Sigmoid colon (tissue), 7 donors: ENCODE data around the gene ZNF513. TPM values are rescaled to one million over a fixed set of nuclear protein-coding genes. Genes with fewer than 3 reads are reported as not detected.

Experiments used
- DNase-seq: peaks from one replicate; pipeline ENCODE4 v3.0.0-alpha.2; 2019
- H3K27ac ChIP-seq, 4 donors: fragments of 200-600 bp; sonication (generic); one replicate each; pipeline ENCODE4 v1.5.1; 2016 to 2019; ENCODE audit warnings: mild to moderate bottlenecking in 1 of 4
- H3K27me3 ChIP-seq, 3 donors: fragments of 200-600 bp; sonication (generic); one replicate each; pipeline ENCODE4 v1.5.1; 2019; ENCODE audit warnings: mild to moderate bottlenecking in 1 of 3
- H3K36me3 ChIP-seq, 4 donors: fragments of 200-600 bp; sonication (generic); one replicate each; pipeline ENCODE4 v1.5.1; 2016 to 2019
- H3K4me1 ChIP-seq, 4 donors: fragments of 200-600 bp; sonication (generic); one replicate each; pipeline ENCODE4 v1.5.1; 2017 to 2019
- H3K4me3 ChIP-seq, 4 donors: fragments of 200-600 bp; sonication (generic); one replicate each; pipeline ENCODE4 v1.5.1; 2017 to 2019; ENCODE audit warnings: mild to moderate bottlenecking in 2 of 4, moderate library complexity in 1 of 4
- H3K9me3 ChIP-seq, 4 donors: fragments of 200-600 bp in 3 of 4; sonication (generic) in 3 of 4; one replicate each; pipeline versions ENCODE4 v1.5.1 to v1.6.1; 2013 to 2019
- CTCF ChIP-seq, 4 experiments: fragments of 450-650 bp in 3 of 4; fragments of 200-600 bp in 1 of 4; IDR thresholded peaks; one replicate each; pipeline ENCODE4 v1.5.1; 2016 to 2019; ENCODE audit warnings: antibody characterized with exemption in 4 of 4, mild to moderate bottlenecking in 3 of 4, moderate library complexity in 2 of 4
- EP300 ChIP-seq, 4 donors: sonication (generic); formaldehyde crosslinking; IDR thresholded peaks; one replicate each; pipeline ENCODE4 v1.6.1; 2017; ENCODE audit warnings: antibody characterized with exemption in 4 of 4
- POLR2A ChIP-seq, 2 donors: fragments of 450-650 bp; IDR thresholded peaks; one replicate each; pipeline ENCODE4 v1.6.1; 2016; ENCODE audit warnings: antibody characterized with exemption in 2 of 2, mild to moderate bottlenecking in 2 of 2, moderate library complexity in 2 of 2
- POLR2AphosphoS5 ChIP-seq, 4 donors: sonication (generic); formaldehyde crosslinking; IDR thresholded peaks; one replicate each; pipeline ENCODE4 v1.6.1; 2017; ENCODE audit warnings: antibody characterized with exemption in 4 of 4
- WGBS, 2 donors: extraction: QIAGEN DNeasy Blood & Tissue Kit; methylation state at CpG; one replicate each; pipeline ENCODE4 v1.1.7; 2013; 5-methylcytosine and 5-hydroxymethylcytosine counted together
- intact Hi-C: fragments of 100-400 bp; cut with DNase I; formaldehyde crosslinking; loops from one replicate; pipeline ENCODE4 v1.15.1; 2023
- polyA plus RNA-seq, 3 donors: library from polyadenylated mRNA; stranded (reverse); fragments of 200-250 nt; gene quantifications; one replicate each; pipeline ENCODE4 v1.2.3, GENCODE V29; 2013
- total RNA-seq, 4 donors: library from RNA; depleted of rRNA; stranded (reverse); fragments of >200 nt; gene quantifications; one replicate each; pipeline ENCODE4 v1.1.0, GENCODE V29; 2016
- donor health status: healthy with polysubstance abuse.
- donor health status: Bipolar disorder and iron deficiency.
- donor health status: healthy.

ZNF513 gene
- total and polyA plus RNA-seq, 7 donors = 5.0 to 27.5 (median 8.7) TPM

- TF ChIP-seq POLR2A (IDR thresholded peaks at IDR 0.05) (no peak), EP300 (IDR thresholded peaks at IDR 0.05) (no peak)
- intact Hi-C loops = loop anchor here (10.0 kb wide), 1 partner anchor 137 kb away; the partner anchor contains the start of genes ATRAID, CAD and SLC5A6
- Histone ChIP-seq H3K4me3 (no peak overlapping the region), H3K9me3 (no peaks in the 10 kb centered on the region), H3K36me3 (peaks cover 0 to 5% (median 0%) of the 10 kb centered on the region in 4 donors), H3K27ac (no peak overlapping the region), H3K4me1 (peaks cover 0 to 26% (median 21%) of the 10 kb centered on the region in 4 donors), H3K27me3 (no peaks in the 10 kb centered on the region)
- 77 to 88% methylated on average over 6 of the region's 6 CpGs for WGBS, 2 donors
- DNase-seq = no peak
Measured at GRCh38 chr2:27351802-27352598, 28.5 kb downstream of the ZNF513 start.

- intact Hi-C loops = loop anchor here (10.0 kb wide), 1 partner anchor 135 kb away; the partner anchor contains the start of genes ATRAID, CAD and SLC5A6
- Histone ChIP-seq H3K9me3 (no peaks in the 10 kb centered on the region), H3K36me3 (peaks cover 0 to 5% (median 0%) of the 10 kb centered on the region in 4 donors), H3K4me1 (peaks cover 0 to 17% (median 12%) of the 10 kb centered on the region in 4 donors), H3K4me3 (no peak overlapping the region), H3K27ac (no peak overlapping the region), H3K27me3 (no peaks in the 10 kb centered on the region)
- DNase-seq = no peak
- no peak for TF ChIP-seq POLR2A (IDR thresholded peaks at IDR 0.05)
- TF ChIP-seq POLR2AphosphoS5 (IDR thresholded peaks at IDR 0.05) = no peak
- TF ChIP-seq EP300 (IDR thresholded peaks at IDR 0.05) = no peak
- no peak for TF ChIP-seq CTCF (IDR thresholded peaks at IDR 0.05)
- 91 to 93% methylated on average over 7 of the region's 7 CpGs for WGBS, 2 donors
Measured at GRCh38 chr2:27350106-27350693, 30.3 kb downstream of the ZNF513 start.

- 92 to 100% methylated on average over 2 of the region's 2 CpGs for WGBS, 2 donors
- Histone ChIP-seq H3K36me3 (peaks cover 0 to 12% (median 2%) of the 10 kb centered on the region in 4 donors), H3K4me1 (peaks cover 0 to 7% (median 0%) of the 10 kb centered on the region in 4 donors), H3K27ac (no peak overlapping the region), H3K4me3 (no peak overlapping the region), H3K9me3 (no peaks in the 10 kb centered on the region), H3K27me3 (no peaks in the 10 kb centered on the region)
- no peak for DNase-seq
- intact Hi-C loops = no loop called here
- TF ChIP-seq POLR2A (IDR thresholded peaks at IDR 0.05) = no peak
Measured at GRCh38 chr2:27347641-27348040, 32.9 kb downstream of the ZNF513 start.

GRCh38 chr2:27336173-27336572, 44.4 kb downstream of the ZNF513 start:
- no peak for TF ChIP-seq EP300 (IDR thresholded peaks at IDR 0.05)
- TF ChIP-seq CTCF (IDR thresholded peaks at IDR 0.05) = no peak
- no peak for TF ChIP-seq POLR2A (IDR thresholded peaks at IDR 0.05)
- no peak for TF ChIP-seq POLR2AphosphoS5 (IDR thresholded peaks at IDR 0.05)
- DNase-seq = no peak
- H3K4me3 ChIP-seq = no peak overlapping the region
- H3K27me3 ChIP-seq = no peaks in the 10 kb centered on the region
- no peaks in the 10 kb centered on the region for H3K4me1 ChIP-seq
- 95 to 97% methylated on average over 7 of the region's 7 CpGs for WGBS, 2 donors
- intact Hi-C loops = no loop called here
- H3K9me3 ChIP-seq = no peaks in the 10 kb centered on the region
- peaks cover 39 to 100% (median 56%) of the 10 kb centered on the region in 4 donors for H3K36me3 ChIP-seq
- H3K27ac ChIP-seq = no peak overlapping the region

GRCh38 chr2:27335311-27335710, 45.2 kb downstream of the ZNF513 start:
- 95 to 97% methylated on average over 3 of the region's 3 CpGs for WGBS, 2 donors
- Histone ChIP-seq H3K27ac (no peak overlapping the region), H3K4me3 (no peak overlapping the region), H3K27me3 (no peaks in the 10 kb centered on the region), H3K4me1 (no peaks in the 10 kb centered on the region), H3K36me3 (peaks cover 34 to 100% (median 50%) of the 10 kb centered on the region in 4 donors), H3K9me3 (no peaks in the 10 kb centered on the region)
- no peak for DNase-seq
- TF ChIP-seq CTCF (IDR thresholded peaks at IDR 0.05) = no peak
- intact Hi-C loops = no loop called here

Other genes with a start within 250 kb of the ZNF513 start
- gene PREB, start 246.1 kb downstream of the ZNF513 start, total RNA-seq = 10 to 100 TPM; 47.6 to 58.5 (median 51.6) TPM
- gene PREB, start 246.1 kb downstream of the ZNF513 start, polyA plus RNA-seq = 10 to 100 TPM; 28.2 to 50.1 (median 41.8) TPM
- not detected for gene PRR30, start 241.3 kb downstream of the ZNF513 start, total RNA-seq
- gene PRR30, start 241.3 kb downstream of the ZNF513 start, polyA plus RNA-seq = not detected
- gene TCF23, start 231.7 kb downstream of the ZNF513 start, total RNA-seq = not detected
- under 1 TPM in 1 of 3 donors, not detected in 2; 0.03 TPM for gene TCF23, start 231.7 kb downstream of the ZNF513 start, polyA plus RNA-seq
- gene ATRAID, start 168.7 kb downstream of the ZNF513 start, total RNA-seq = 100 to 1,000 TPM; 128 to 226 (median 159) TPM
- 10 to 100 TPM; 58.5 to 99.7 (median 73.9) TPM for gene ATRAID, start 168.7 kb downstream of the ZNF513 start, polyA plus RNA-seq
- gene SLC5A6, start 168.5 kb downstream of the ZNF513 start, total RNA-seq = 10 to 100 TPM in 3 of 4 donors, 1 to 10 TPM in 1; 7.2 to 15.5 (median 12.9) TPM
- gene SLC5A6, start 168.5 kb downstream of the ZNF513 start, polyA plus RNA-seq = 10 to 100 TPM in 1 of 3 donors, 1 to 10 TPM in 2; 2.4 to 26.7 (median 3.5) TPM
- gene CAD, start 163.4 kb downstream of the ZNF513 start, total RNA-seq = 10 to 100 TPM in 3 of 4 donors, 1 to 10 TPM in 1; 9.1 to 25.2 (median 17.1) TPM
- gene CAD, start 163.4 kb downstream of the ZNF513 start, polyA plus RNA-seq = 10 to 100 TPM in 1 of 3 donors, 1 to 10 TPM in 2; 1.8 to 27.4 (median 3.0) TPM
- 1 to 10 TPM in 1 of 4 donors, under 1 TPM in 2, not detected in 1; 0.28 to 1.1 (median 0.68) TPM for gene SLC30A3, start 117.7 kb downstream of the ZNF513 start, total RNA-seq
- gene SLC30A3, start 117.7 kb downstream of the ZNF513 start, polyA plus RNA-seq = under 1 TPM in 2 of 3 donors, not detected in 1; 0.10 to 0.60 TPM
- 1 to 10 TPM in 1 of 4 donors, under 1 TPM in 1, not detected in 2; 0.71 to 1.7 TPM for gene DNAJC5G, start 105.3 kb downstream of the ZNF513 start, total RNA-seq
- gene DNAJC5G, start 105.3 kb downstream of the ZNF513 start, polyA plus RNA-seq = not detected
- gene TRIM54, start 98.3 kb downstream of the ZNF513 start, total RNA-seq = under 1 TPM in 1 of 4 donors, not detected in 3; 0.41 TPM
- gene TRIM54, start 98.3 kb downstream of the ZNF513 start, polyA plus RNA-seq = under 1 TPM in 2 of 3 donors, not detected in 1; 0.16 to 0.46 TPM
- gene UCN, start 72.3 kb downstream of the ZNF513 start, total RNA-seq = 1 to 10 TPM in 3 of 4 donors, under 1 TPM in 1; 0.71 to 6.5 (median 2.8) TPM
- gene UCN, start 72.3 kb downstream of the ZNF513 start, polyA plus RNA-seq = under 1 TPM in 1 of 3 donors, not detected in 2; 0.89 TPM
- 10 to 100 TPM; 48.1 to 68.6 (median 61.1) TPM for gene MPV17, start 57.6 kb downstream of the ZNF513 start, total RNA-seq
- gene MPV17, start 57.6 kb downstream of the ZNF513 start, polyA plus RNA-seq = 10 to 100 TPM; 22.2 to 61.8 (median 28.7) TPM
- 10 to 100 TPM; 23.3 to 46.5 (median 28.9) TPM for gene GTF3C2, start 24.0 kb downstream of the ZNF513 start, total RNA-seq
- 10 to 100 TPM; 28.8 to 33.4 (median 31.9) TPM for gene GTF3C2, start 24.0 kb downstream of the ZNF513 start, polyA plus RNA-seq
- gene EIF2B4, start 10.4 kb downstream of the ZNF513 start, total RNA-seq = 10 to 100 TPM; 41.5 to 64.2 (median 54.8) TPM
- 10 to 100 TPM; 26.4 to 31.4 (median 28.0) TPM for gene EIF2B4, start 10.4 kb downstream of the ZNF513 start, polyA plus RNA-seq
- gene SNX17, start 10.1 kb downstream of the ZNF513 start, total RNA-seq = 100 to 1,000 TPM in 1 of 4 donors, 10 to 100 TPM in 3; 71.2 to 102 (median 98.1) TPM
- 10 to 100 TPM; 70.5 to 92.4 (median 78.1) TPM for gene SNX17, start 10.1 kb downstream of the ZNF513 start, polyA plus RNA-seq
- gene PPM1G, start 28.9 kb upstream of the ZNF513 start, total RNA-seq = 10 to 100 TPM; 40.8 to 48.3 (median 44.5) TPM
- 10 to 100 TPM; 42.0 to 93.4 (median 47.4) TPM for gene PPM1G, start 28.9 kb upstream of the ZNF513 start, polyA plus RNA-seq
- gene NRBP1, start 47.9 kb upstream of the ZNF513 start, total RNA-seq = 10 to 100 TPM; 78.5 to 93.5 (median 86.4) TPM
- 10 to 100 TPM; 60.8 to 72.8 (median 72.7) TPM for gene NRBP1, start 47.9 kb upstream of the ZNF513 start, polyA plus RNA-seq
- gene KRTCAP3, start 61.6 kb upstream of the ZNF513 start, total RNA-seq = under 1 TPM in 1 of 4 donors, not detected in 3; 0.54 TPM
- gene KRTCAP3, start 61.6 kb upstream of the ZNF513 start, polyA plus RNA-seq = 10 to 100 TPM; 33.0 to 93.5 (median 46.5) TPM
- 10 to 100 TPM; 25.7 to 37.7 (median 33.9) TPM for gene IFT172, start 109.0 kb upstream of the ZNF513 start, total RNA-seq
- 100 to 1,000 TPM in 2 of 3 donors, 10 to 100 TPM in 1; 82.3 to 139 (median 123) TPM for gene IFT172, start 109.0 kb upstream of the ZNF513 start, polyA plus RNA-seq
- 1 to 10 TPM; 6.1 to 6.8 (median 6.6) TPM for gene FNDC4, start 114.5 kb upstream of the ZNF513 start, total RNA-seq
- gene FNDC4, start 114.5 kb upstream of the ZNF513 start, polyA plus RNA-seq = 1 to 10 TPM in 2 of 3 donors, under 1 TPM in 1; 0.69 to 4.9 (median 4.8) TPM
- gene GCKR, start 116.1 kb upstream of the ZNF513 start, total RNA-seq = 1 to 10 TPM in 1 of 4 donors, not detected in 3; 1.1 TPM
- under 1 TPM in 1 of 3 donors, not detected in 2; 0.32 TPM for gene GCKR, start 116.1 kb upstream of the ZNF513 start, polyA plus RNA-seq
- gene ZNF512, start 202.3 kb upstream of the ZNF513 start, total RNA-seq = 10 to 100 TPM; 30.7 to 44.3 (median 39.4) TPM
- gene ZNF512, start 202.3 kb upstream of the ZNF513 start, polyA plus RNA-seq = 10 to 100 TPM in 1 of 3 donors, 1 to 10 TPM in 2; 3.9 to 13.8 (median 6.6) TPM
- 1 to 10 TPM; 3.8 to 8.6 (median 8.0) TPM for gene CCDC121, start 248.3 kb upstream of the ZNF513 start, total RNA-seq
- 1 to 10 TPM; 1.6 to 2.4 (median 1.7) TPM for gene CCDC121, start 248.3 kb upstream of the ZNF513 start, polyA plus RNA-seq
- gene GPN1, start 248.3 kb upstream of the ZNF513 start, total RNA-seq = 10 to 100 TPM; 15.2 to 24.4 (median 21.0) TPM
- gene GPN1, start 248.3 kb upstream of the ZNF513 start, polyA plus RNA-seq = 10 to 100 TPM; 28.0 to 31.2 (median 31.0) TPM